Esophagus mucosa (tissue), 1 donor: ENCODE measurements around the gene AAGAB. TPM values are rescaled to one million over a fixed set of nuclear protein-coding genes. Genes with fewer than 3 reads are reported as not detected.
"Not testable (repeated sequence)": the region's sequence is repeated elsewhere in the genome, so short reads cannot be mapped to it uniquely, and the experiment has no call there.

ENCODE experiments used
- ATAC-seq: fragments of 200-7000 bp; cut with Tn5 transposase; one replicate; pipeline ENCODE4 v1.9.1; 2020
- total RNA-seq: library from RNA; stranded (reverse); gene quantifications from one replicate; pipeline ENCODE4 v1.2.4, GENCODE V29; 2023
- donor health status: DM: yes; HTN: yes; CAD: no.

The AAGAB gene
- total RNA-seq, 1 donor from 2014 or later = 34.7 TPM

- ATAC-seq = no peak
These were observed 1.4 kb downstream of the AAGAB start for GRCh38 chr15:67253101-67253500.

- no peak for ATAC-seq
These were observed 3.1 kb downstream of the AAGAB start for GRCh38 chr15:67251318-67251717.

DNA sequence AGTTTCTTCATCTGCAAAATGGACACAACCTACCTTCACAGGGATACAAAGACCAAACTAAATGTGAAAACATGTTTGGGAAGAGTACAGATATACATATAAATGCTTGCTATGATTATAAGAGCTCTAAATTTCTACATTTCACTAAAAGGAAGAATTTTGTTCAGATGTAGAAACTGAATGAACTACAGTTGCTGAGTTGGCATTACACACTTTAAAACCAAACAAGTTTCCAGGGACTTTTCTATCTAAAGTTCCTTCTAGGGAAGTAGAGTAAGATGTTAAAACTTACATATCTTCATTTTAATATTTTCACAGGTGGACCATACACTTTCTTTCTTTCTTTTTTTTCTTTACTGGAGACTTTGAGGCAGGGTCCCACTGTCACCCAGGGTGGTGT lies 4.6 kb downstream of the AAGAB start:
- no peak for ATAC-seq

GRCh38 chr15:67248011-67248505 lies 6.4 kb downstream of the AAGAB start:
- ATAC-seq = no peak

GRCh38 chr15:67246606-67247005 lies 7.9 kb downstream of the AAGAB start:
- not testable (repeated sequence) for ATAC-seq

DNA sequence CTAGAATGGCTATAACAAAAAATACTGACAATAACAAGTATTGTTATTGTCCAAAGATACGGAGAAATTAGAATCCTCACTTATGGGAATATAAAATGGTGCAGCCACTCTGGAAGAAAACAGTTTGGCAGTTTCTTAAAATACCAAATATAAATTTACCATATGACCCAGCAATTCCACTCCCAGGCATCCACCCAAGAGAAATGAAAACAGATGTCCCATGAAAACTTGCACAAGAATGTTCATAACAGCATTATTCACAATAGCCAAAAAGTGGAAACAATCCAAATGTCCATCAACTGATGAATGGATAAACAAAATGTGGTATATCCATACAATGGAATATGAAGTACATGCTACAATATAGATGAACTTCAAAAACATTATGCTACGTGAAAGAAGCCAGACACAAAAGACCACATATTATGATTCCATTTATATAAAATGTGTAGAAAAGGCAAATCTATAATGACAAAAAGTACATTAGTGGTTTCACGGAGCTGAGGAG lies 9.4 kb downstream of the AAGAB start:
- ATAC-seq = no peak

DNA sequence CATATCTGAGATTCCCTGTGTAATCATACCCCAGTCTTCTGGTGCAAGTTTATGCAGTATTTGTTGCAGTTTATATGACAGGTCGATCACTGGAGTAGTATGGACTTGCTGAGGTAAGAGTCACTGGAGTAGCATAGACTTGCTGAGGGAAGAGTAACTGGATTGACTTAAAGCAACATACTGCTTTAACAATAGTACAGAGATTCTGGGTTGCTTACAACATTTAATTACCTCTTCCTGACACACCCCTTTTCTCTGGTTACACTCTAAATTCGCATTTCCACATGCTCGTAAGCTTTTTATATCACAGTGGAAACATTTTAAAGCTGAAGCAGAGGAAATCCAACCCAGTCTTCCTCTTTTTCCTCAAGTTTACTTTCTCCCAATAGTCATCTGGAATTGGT lies 11.8 kb downstream of the AAGAB start:
- ATAC-seq = peak; percentile 93

DNA sequence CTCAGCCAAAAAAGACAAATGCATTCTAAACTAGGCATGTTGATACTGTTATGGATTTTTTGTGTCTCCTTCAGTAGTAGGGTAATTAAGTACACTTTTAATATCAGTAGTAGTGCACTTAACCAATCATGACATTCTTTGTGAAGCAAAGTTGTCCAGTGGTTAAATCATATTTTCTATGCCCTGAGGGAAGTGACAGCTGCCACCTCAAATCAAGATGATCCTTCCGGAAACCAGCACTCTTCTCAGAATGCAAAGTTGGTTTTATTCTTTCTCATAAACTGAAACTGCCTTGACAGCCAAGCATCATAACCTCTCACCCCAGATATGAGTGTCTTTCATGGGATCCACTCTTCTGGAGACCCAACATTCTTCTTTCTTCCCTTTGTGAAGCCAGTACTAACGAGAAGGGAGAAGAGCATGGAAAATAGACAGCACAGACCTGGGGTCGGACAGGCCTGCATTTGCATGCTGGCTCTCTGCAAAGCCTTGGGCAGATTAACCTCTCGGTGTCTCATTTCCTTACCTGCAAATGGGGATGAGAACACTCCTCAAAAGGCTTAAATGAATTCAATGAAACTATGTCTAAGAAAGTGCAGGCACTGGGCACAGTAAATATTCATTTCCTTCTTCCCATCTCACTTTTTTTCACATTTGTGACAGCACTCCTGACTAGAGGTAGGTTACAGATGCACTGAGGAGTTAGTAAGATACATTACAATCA lies 13.2 kb downstream of the AAGAB start:
- ATAC-seq = peak; percentile 28

DNA sequence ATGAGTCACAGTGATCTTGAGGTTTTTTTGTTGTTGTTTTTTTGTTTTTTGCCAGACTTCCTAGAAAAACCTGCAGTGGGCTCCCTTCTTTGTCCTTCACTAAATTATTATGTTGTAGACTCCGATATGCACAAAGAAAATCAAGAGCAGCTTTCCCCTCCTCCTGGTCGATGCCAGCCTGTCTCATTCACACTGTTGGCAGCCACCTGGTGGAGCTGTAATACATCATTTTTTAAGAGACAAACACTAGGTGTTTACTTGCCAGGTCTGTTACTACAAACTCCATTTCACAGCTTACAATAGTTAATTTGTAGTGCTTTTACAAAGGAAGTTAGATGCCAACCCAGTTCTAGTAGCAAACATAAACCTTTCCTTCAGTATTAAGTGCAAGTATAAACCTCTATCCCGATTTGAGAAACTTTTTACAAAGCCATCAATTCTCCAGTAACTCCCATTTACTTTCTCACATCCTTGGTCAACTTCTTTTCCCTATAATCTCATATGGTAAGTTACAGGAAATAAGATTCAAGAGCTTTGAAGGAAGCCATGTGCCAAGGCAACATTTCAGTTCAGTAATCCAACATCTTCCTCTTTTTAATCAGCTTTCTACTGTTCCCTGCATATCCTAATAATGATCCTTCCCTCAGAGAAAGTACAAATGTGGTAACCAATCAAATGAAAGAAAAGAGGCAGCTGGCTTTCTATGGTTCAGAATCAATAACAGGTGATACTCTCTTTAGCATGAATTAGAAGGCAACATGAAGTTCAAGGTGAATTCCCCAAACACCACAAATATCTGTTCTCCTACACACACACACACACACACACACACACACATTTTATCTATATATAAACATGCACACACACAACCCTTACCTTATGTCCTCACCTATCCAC lies 14.0 kb downstream of the AAGAB start:
- peak; percentile 28 for ATAC-seq

GRCh38 chr15:67232591-67232990 lies 21.9 kb downstream of the AAGAB start:
- no peak for ATAC-seq

DNA sequence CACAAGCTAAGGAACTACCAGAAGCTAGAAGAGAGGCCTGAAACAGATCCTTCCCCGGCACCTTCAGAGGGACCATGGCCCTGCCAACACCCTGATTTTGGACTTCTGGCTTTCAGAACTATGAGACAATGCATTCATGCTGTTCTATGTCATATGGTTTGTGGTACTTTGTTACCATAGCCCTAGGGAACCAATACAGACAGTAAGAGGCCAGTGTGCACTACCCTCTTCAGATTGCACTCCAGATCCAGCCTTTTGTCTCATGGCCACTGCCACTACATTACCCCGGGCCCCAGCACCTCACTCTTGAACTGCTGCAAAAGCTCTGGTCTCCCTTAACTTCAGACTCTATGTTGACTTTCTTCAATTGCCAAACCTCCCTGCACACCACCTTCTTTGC lies 24.0 kb downstream of the AAGAB start:
- no peak for ATAC-seq

- no peak for ATAC-seq
These were observed 26.2 kb downstream of the AAGAB start for GRCh38 chr15:67228286-67228685.

GRCh38 chr15:67227846-67228245 lies 26.6 kb downstream of the AAGAB start:
- ATAC-seq = no peak

DNA sequence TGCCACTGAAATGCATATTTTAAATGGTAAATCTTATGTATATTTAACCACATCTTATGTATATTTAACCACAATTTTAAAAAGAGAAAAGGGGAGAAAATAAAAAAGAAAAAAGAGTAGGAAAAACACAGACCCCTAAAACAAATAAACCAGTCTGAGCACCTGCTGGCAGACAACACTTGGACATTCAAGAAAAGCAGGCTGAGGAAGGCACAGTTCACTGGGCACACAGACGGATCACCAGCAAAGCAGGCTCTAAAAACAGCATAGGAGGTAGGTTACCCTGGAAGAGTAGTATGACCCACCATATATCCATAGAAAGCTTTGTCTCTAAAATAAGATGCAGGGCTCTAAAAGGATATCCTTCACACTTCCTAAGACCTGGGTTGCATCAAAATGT lies 27.0 kb downstream of the AAGAB start:
- ATAC-seq = no peak

DNA sequence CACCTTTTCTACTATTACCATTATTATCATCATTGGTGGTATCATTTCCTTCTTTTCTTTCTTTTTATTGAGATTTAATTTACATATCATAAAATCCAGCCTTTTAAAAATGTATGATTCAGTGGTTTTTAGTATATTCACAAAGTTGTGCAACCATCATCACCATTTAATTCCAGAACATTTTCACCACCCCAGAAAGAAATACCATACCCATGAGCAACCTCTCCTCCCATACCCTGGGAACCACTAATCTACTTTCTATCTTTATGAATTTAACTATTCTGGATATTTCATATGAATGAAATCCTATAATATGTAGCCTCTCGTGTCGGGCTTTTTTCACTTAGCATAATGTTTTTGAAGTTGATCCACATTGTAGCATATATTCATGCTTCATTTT lies 29.1 kb downstream of the AAGAB start:
- peak; percentile 29 for ATAC-seq

- ATAC-seq = peak; percentile 97
These were observed 29.6 kb downstream of the AAGAB start for GRCh38 chr15:67224889-67225288.

- no peak for ATAC-seq
These were observed 35.2 kb downstream of the AAGAB start for GRCh38 chr15:67219288-67219687.

DNA sequence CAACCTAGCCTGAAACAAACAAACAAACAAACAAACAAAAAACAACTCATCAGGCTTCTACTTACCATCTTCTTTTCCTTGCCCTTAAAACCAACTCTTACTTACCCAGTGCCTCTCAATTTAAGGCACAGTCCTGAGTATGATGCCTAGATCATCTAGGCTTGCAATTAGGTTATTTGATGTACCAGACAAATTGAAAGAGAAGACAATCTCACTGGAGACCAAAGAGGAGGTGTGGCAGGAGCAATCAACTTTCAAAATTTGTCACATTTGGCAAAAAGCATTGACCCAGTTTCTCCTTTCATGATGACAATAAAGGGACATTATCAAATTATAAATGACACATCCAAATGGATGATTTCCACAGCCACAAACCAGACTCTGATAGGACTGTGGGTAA lies 36.0 kb downstream of the AAGAB start:
- no peak for ATAC-seq

GRCh38 chr15:67216859-67217258 lies 37.6 kb downstream of the AAGAB start:
- no peak for ATAC-seq

GRCh38 chr15:67215102-67215501 lies 39.4 kb downstream of the AAGAB start:
- ATAC-seq = no peak

GRCh38 chr15:67212684-67213367 lies 41.6 kb downstream of the AAGAB start:
- ATAC-seq = no peak

GRCh38 chr15:67210555-67211168 lies 43.8 kb downstream of the AAGAB start:
- no peak for ATAC-seq
